Adrenal gland (tissue), 12 donors: ENCODE results near the gene RAP1GAP. TPM values are rescaled to one million over a fixed set of nuclear protein-coding genes. Genes with fewer than 3 reads are reported as not detected.

Source experiments
- DNase-seq, 7 donors: peaks; one replicate each; pipeline ENCODE4 v3.0.0-alpha.2; 2019 to 2020
- H3K27ac ChIP-seq, 5 donors: fragments of 200-600 bp; sonication (generic) in 4 of 5; 1 replicate in 3 of 5; 2 replicates in 2 of 5; pipeline versions ENCODE4 v1.5.1 to v1.8.0; 2016 to 2020; ENCODE audit warnings: mild to moderate bottlenecking in 1 of 5
- H3K27me3 ChIP-seq: fragments of 200-600 bp; 2 replicates; pipeline ENCODE4 v1.8.0; 2021
- H3K36me3 ChIP-seq, 2 donors: fragments of 200-600 bp; replicated peaks in 1 of 2; 1 replicate in 1 of 2; 2 replicates in 1 of 2; pipeline versions ENCODE4 v1.5.1 to v1.8.0; 2018 to 2022
- H3K4me1 ChIP-seq, 2 donors: fragments of 200-600 bp; replicated peaks in 1 of 2; 1 replicate in 1 of 2; 2 replicates in 1 of 2; pipeline versions ENCODE4 v1.5.1 to v1.8.0; 2018 to 2021
- H3K4me3 ChIP-seq, 4 donors: fragments of 200-600 bp; sonication (generic) in 3 of 4; one replicate each; pipeline ENCODE4 v1.5.1; 2016 to 2018
- H3K9me3 ChIP-seq, 3 donors: fragments of 200-600 bp; sonication (generic) in 1 of 3; replicated peaks in 1 of 3; 1 replicate in 2 of 3; 2 replicates in 1 of 3; pipeline versions ENCODE4 v1.5.1 to v1.8.0; 2016 to 2021
- POLR2A ChIP-seq, 2 donors: fragments of 450-650 bp; IDR thresholded peaks; one replicate each; pipeline ENCODE4 v1.6.1; 2017; ENCODE audit warnings: antibody characterized with exemption in 2 of 2, mild to moderate bottlenecking in 2 of 2, moderate library complexity in 1 of 2
- WGBS, 4 donors: extraction: QIAGEN DNeasy Blood & Tissue Kit in 2 of 4; methylation state at CpG; one replicate each; pipeline versions ENCODE4 v1.1.5 to v1.1.7; 2013 to 2017; 5-methylcytosine and 5-hydroxymethylcytosine counted together
- intact Hi-C, 2 donors: fragments of 100-400 bp; cut with DNase I; formaldehyde crosslinking; loops; one replicate each; pipeline versions ENCODE4 v1.14.1 to v1.15.0; 2022 to 2023
- polyA plus RNA-seq, 3 donors: library from polyadenylated mRNA; stranded (reverse); fragments of 200-250 nt in 2 of 3; fragments of 350-450 nt in 1 of 3; fragmentation: Illumina TruSeq in 1 of 3; extraction: RNeasy Lipid Tissue Mini Kit (QIAGEN cat#74804) in 1 of 3; gene quantifications; one replicate each; pipeline ENCODE4 v1.2.3, GENCODE V29; 2013 to 2014
- total RNA-seq, 9 donors: library from RNA; depleted of rRNA in 4 of 9; stranded (reverse); fragments of >200 nt in 4 of 9; fragments of 120-200 nt in 1 of 9; fragmentation: NEBNext Ultra II Directional in 1 of 9; extraction: Animal tissue kit (Norgen Biotek cat#: 25700) in 1 of 9; gene quantifications; one replicate each; pipeline versions ENCODE4 v1.1.0 to v1.2.4, GENCODE V29; 2013 to 2023
- TF ChIP-seq, protein P1 (sequence below), 6 experiments: fragments of 450-650 bp in 4 of 6; fragments of 200-600 bp in 2 of 6; sonication (generic) in 1 of 6; IDR thresholded peaks; 1 replicate in 5 of 6; 2 replicates in 1 of 6; pipeline versions ENCODE4 v1.5.1 to v1.8.0; 2016 to 2021; ENCODE audit warnings: antibody characterized with exemption in 6 of 6, mild to moderate bottlenecking in 2 of 6, moderate library complexity in 1 of 6
- donor health status: healthy with polysubstance abuse.
- donor health status: Bipolar disorder and iron deficiency.
- donor health status: DM: yes; HTN: yes; CAD: no.
- donor health status: DM: no; HTN: no; CAD: no.
- donor health status: DM: no; HTN: no; CAD: no.
- donor health status: DM: yes; HTN: yes; CAD: no.

The RAP1GAP gene
- total and polyA plus RNA-seq, 12 donors = 52.4 to 409 (median 90.0) TPM

GRCh38 chr1:21598417-21598816 lies 70.7 kb downstream of the RAP1GAP start:
- Histone ChIP-seq H3K27ac (no peak overlapping the region), H3K4me1 (peaks cover 0 to 7% of the 10 kb centered on the region in 2 donors), H3K9me3 (no peaks in the 10 kb centered on the region), H3K27me3 (no peaks in the 10 kb centered on the region), H3K4me3 (no peak overlapping the region), H3K36me3 (no peaks in the 10 kb centered on the region)
- no peak for DNase-seq
- WGBS, 4 donors = 80 to 89% (median 83%) methylated on average over 5 to 7 of the region's 7 CpGs
- TF ChIP-seq, protein P1, sequence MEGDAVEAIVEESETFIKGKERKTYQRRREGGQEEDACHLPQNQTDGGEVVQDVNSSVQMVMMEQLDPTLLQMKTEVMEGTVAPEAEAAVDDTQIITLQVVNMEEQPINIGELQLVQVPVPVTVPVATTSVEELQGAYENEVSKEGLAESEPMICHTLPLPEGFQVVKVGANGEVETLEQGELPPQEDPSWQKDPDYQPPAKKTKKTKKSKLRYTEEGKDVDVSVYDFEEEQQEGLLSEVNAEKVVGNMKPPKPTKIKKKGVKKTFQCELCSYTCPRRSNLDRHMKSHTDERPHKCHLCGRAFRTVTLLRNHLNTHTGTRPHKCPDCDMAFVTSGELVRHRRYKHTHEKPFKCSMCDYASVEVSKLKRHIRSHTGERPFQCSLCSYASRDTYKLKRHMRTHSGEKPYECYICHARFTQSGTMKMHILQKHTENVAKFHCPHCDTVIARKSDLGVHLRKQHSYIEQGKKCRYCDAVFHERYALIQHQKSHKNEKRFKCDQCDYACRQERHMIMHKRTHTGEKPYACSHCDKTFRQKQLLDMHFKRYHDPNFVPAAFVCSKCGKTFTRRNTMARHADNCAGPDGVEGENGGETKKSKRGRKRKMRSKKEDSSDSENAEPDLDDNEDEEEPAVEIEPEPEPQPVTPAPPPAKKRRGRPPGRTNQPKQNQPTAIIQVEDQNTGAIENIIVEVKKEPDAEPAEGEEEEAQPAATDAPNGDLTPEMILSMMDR (IDR thresholded peaks at IDR 0.05) = no peak
- TF ChIP-seq POLR2A (IDR thresholded peaks at IDR 0.05) = no peak
- intact Hi-C loops = no loop called here

DNA sequence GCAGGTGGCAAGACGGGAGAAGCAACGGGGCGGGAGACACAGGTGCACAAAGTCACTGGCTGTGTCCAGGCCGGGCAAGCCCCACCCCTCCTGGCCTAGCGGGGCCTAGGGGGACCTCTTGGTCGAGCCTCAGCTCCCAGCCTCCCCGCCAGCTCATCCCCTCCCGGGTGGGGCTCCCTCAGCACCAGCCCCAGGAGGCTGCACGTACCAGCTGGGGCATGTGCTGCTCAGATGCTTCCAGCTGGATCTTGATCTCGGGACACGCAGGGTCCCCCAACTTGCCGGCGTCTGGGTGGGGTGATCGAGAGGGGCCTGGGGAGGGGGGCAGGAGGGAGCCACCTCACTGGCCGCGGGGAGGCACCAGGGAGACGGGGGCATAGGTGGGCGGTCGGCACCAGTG lies 71.4 kb downstream of the RAP1GAP start:
- Histone ChIP-seq H3K9me3 (no peaks in the 10 kb centered on the region), H3K27me3 (no peaks in the 10 kb centered on the region), H3K4me1 (peaks cover 0 to 7% of the 10 kb centered on the region in 2 donors), H3K4me3 (no peak overlapping the region), H3K36me3 (no peaks in the 10 kb centered on the region), H3K27ac (no peak overlapping the region)
- TF ChIP-seq POLR2A (IDR thresholded peaks at IDR 0.05) = no peak
- TF ChIP-seq, protein P1 (IDR thresholded peaks at IDR 0.05) = no peak
- no peak for DNase-seq
- intact Hi-C loops = no loop called here
- WGBS, 4 donors = 73 to 84% (median 83%) methylated on average over 5 to 19 of the region's 19 CpGs

GRCh38 chr1:21596628-21597027 lies 72.5 kb downstream of the RAP1GAP start:
- Histone ChIP-seq H3K9me3 (no peaks in the 10 kb centered on the region), H3K27me3 (no peaks in the 10 kb centered on the region), H3K4me1 (peaks cover 0 to 7% of the 10 kb centered on the region in 2 donors), H3K4me3 (no peak overlapping the region), H3K36me3 (no peaks in the 10 kb centered on the region), H3K27ac (no peak overlapping the region)
- DNase-seq = no peak
- WGBS, 4 donors = 71 to 100% (median 86%) methylated on average over 1 to 2 of the region's 2 CpGs
- intact Hi-C loops = no loop called here
- TF ChIP-seq, protein P1 (IDR thresholded peaks at IDR 0.05) = no peak
- no peak for TF ChIP-seq POLR2A (IDR thresholded peaks at IDR 0.05)

DNA sequence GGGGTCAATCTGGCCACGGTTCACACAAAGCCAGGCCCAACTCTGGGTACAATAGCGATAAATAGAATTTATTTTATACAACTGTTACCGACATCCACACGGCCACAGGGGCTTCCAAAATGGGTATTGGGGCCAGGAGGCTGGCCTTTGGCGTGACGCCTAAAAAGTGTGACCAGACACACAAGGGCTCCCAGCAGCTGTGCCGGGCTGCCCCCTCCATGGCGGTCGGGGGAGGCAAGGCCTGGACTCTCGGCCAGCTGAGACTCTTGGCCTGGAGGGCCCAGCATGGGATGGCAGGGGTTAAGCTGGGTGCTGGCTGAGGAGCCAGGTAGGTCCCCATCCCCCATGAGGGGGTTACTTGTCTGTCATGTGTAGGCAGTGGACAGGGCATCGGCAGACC lies 73.0 kb downstream of the RAP1GAP start:
- DNase-seq = no peak
- 70 to 84% (median 77%) methylated on average over 9 to 11 of the region's 11 CpGs for WGBS, 4 donors
- H3K27me3 ChIP-seq = no peaks in the 10 kb centered on the region
- no peaks in the 10 kb centered on the region for H3K9me3 ChIP-seq
- H3K4me3 ChIP-seq = no peak overlapping the region
- intact Hi-C loops = no loop called here
- H3K4me1 ChIP-seq = peaks cover 0 to 7% of the 10 kb centered on the region in 2 donors
- TF ChIP-seq POLR2A (IDR thresholded peaks at IDR 0.05) = no peak
- H3K36me3 ChIP-seq = no peaks in the 10 kb centered on the region
- no peak overlapping the region for H3K27ac ChIP-seq
